Calu3 (cell line): ENCODE measurements around the gene LSM6. TPM values are rescaled to one million over a fixed set of nuclear protein-coding genes. Genes with fewer than 3 reads are reported as not detected.
A peak's percentile ranks its signal among the peaks of the same experiment; 100 is the strongest.

ENCODE experiments used
- BruUV-seq: library from RNA; stranded (reverse); fragments of 400-500 nt; replicated peaks from 2 replicates; lab custom pipeline; 2021; lab: Mats Ljungman, UMichigan
- CTCF ChIA-PET: fragments of 300-600 bp; sonication (Branson Sonifier 250); formaldehyde crosslinking; loops from one replicate; lab custom pipeline; 2022; ENCODE audit warnings: antibody characterized with exemption; lab: Charles Lee
- DNase-seq: peaks from one replicate; pipeline ENCODE4 v3.0.0; 2022
- H3K27ac Mint-ChIP-seq: one replicate; pipeline ENCODE4 v1.8.0; 2022; ENCODE audit warnings: mixed read lengths; ENCODE audit not compliant: unreplicated experiment
- H3K27me3 Mint-ChIP-seq: one replicate; pipeline ENCODE4 v1.8.0; 2022; ENCODE audit warnings: mixed read lengths; ENCODE audit not compliant: unreplicated experiment
- H3K36me3 Mint-ChIP-seq: one replicate; pipeline ENCODE4 v1.8.0; 2022; ENCODE audit warnings: mild to moderate bottlenecking, moderate library complexity, mixed read lengths; ENCODE audit not compliant: insufficient read depth, unreplicated experiment
- H3K4me1 Mint-ChIP-seq: one replicate; pipeline ENCODE4 v1.8.0; 2022; ENCODE audit warnings: mild to moderate bottlenecking, low read depth, mixed read lengths; ENCODE audit not compliant: unreplicated experiment
- H3K4me3 Mint-ChIP-seq: one replicate; pipeline ENCODE4 v1.8.0; 2022; ENCODE audit warnings: mild to moderate bottlenecking, low read depth, moderate library complexity, mixed read lengths; ENCODE audit not compliant: unreplicated experiment
- H3K9me3 Mint-ChIP-seq: one replicate; pipeline ENCODE4 v1.8.0; 2022; ENCODE audit warnings: low read depth, mixed read lengths; ENCODE audit not compliant: unreplicated experiment
- intact Hi-C: fragments of 100-400 bp; cut with micrococcal nuclease; formaldehyde crosslinking; loops from one replicate; pipeline ENCODE4 v1.10.0; 2022; ENCODE audit not compliant: unreplicated experiment
- total RNA-seq: library from RNA; stranded (reverse); gene quantifications from 2 replicates; pipeline ENCODE4 v1.2.3, GENCODE V29; 2022
- TF ChIP-seq, protein P1 (sequence below): fragments of 200-600 bp; IDR thresholded peaks from one replicate; pipeline ENCODE4 v1.8.0; 2022; ENCODE audit warnings: antibody characterized with exemption; ENCODE audit not compliant: unreplicated experiment

LSM6 gene
- total RNA-seq, 1 experiment from 2014 or later: 37.1 TPM

DNA sequence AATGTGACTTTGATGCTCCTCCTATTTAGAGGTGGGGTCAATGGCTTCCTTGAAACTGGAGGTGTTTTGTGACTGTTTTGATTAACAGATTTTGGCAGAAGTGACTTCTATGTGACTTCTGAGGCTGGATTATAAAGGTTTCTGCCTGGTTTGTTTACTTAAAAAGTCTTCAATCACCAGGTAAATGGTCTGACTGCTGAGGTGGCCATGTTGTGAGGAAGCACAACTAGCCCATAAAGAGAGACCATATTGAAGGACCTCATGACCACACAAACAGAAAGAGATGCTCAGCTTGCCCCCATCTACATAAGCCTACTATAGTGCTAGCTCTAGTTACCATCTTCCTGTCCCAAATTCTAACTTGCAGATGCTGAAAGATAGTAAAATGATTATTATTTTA is 14.3 kb upstream of the LSM6 start:
- Mint-ChIP-seq H3K4me3 (no peak overlapping the region), H3K9me3 (no peaks in the 10 kb centered on the region), H3K27ac (no peak overlapping the region), H3K4me1 (no peaks in the 10 kb centered on the region), H3K36me3 (no peaks in the 10 kb centered on the region), H3K27me3 (no peaks in the 10 kb centered on the region)
- TF ChIP-seq, protein P1, sequence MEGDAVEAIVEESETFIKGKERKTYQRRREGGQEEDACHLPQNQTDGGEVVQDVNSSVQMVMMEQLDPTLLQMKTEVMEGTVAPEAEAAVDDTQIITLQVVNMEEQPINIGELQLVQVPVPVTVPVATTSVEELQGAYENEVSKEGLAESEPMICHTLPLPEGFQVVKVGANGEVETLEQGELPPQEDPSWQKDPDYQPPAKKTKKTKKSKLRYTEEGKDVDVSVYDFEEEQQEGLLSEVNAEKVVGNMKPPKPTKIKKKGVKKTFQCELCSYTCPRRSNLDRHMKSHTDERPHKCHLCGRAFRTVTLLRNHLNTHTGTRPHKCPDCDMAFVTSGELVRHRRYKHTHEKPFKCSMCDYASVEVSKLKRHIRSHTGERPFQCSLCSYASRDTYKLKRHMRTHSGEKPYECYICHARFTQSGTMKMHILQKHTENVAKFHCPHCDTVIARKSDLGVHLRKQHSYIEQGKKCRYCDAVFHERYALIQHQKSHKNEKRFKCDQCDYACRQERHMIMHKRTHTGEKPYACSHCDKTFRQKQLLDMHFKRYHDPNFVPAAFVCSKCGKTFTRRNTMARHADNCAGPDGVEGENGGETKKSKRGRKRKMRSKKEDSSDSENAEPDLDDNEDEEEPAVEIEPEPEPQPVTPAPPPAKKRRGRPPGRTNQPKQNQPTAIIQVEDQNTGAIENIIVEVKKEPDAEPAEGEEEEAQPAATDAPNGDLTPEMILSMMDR: no peak
- BruUV-seq: no TSS peak
- CTCF ChIA-PET: no interaction called here
- intact Hi-C loops: no loop called here
- DNase-seq: no peak

DNA sequence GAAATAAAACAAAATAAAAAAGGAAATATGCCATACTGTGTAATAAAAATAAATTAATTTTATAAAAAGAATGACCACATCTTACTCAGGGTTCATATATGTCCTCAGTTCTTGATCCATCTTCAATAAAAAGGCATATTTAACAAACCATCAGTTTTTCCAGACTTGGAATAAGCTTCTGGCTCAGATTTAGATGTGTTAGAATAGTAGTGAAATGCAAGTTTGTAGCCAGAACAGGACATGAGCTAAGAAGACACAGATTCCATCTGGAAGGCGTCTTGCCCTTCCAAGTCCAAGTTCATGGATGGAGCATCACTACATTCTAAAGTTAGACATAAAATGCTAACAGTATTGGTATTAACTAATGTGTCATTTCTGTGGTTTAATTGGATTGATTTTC is 10.3 kb upstream of the LSM6 start:
- CTCF ChIA-PET: no interaction called here
- Mint-ChIP-seq H3K36me3 (no peaks in the 10 kb centered on the region), H3K9me3 (no peaks in the 10 kb centered on the region), H3K27ac (no peak overlapping the region), H3K4me3 (no peak overlapping the region), H3K4me1 (no peaks in the 10 kb centered on the region), H3K27me3 (no peaks in the 10 kb centered on the region)
- TF ChIP-seq, protein P1: no peak
- no peak for DNase-seq
- no TSS peak for BruUV-seq
- intact Hi-C loops: no loop called here

DNA sequence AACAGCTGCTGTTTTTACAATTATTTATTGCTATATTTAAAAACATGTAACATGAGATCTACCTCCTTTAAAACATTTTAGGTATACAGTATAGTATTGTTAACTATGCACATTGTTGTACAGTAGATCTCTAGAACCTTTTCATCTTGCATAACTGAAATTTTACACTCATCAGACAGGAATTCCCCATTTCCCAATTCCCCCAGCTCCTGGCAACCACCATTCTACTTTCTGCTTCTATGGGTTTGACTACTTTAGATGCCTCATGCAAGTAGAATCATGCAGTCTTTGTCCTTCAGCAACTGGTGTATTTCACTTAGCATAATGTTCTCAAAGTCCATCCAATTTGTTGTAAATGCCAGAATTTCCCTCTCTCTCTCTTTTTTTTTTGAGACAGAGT is 9.7 kb upstream of the LSM6 start:
- BruUV-seq: no TSS peak
- peak; percentile 0 for DNase-seq
- intact Hi-C loops: no loop called here
- CTCF ChIA-PET: no interaction called here
- H3K4me1 Mint-ChIP-seq: no peaks in the 10 kb centered on the region
- H3K27me3 Mint-ChIP-seq: no peaks in the 10 kb centered on the region
- no peaks in the 10 kb centered on the region for H3K36me3 Mint-ChIP-seq
- no peak overlapping the region for H3K4me3 Mint-ChIP-seq
- TF ChIP-seq, protein P1: no peak
- no peaks in the 10 kb centered on the region for H3K9me3 Mint-ChIP-seq
- H3K27ac Mint-ChIP-seq: no peak overlapping the region

DNA sequence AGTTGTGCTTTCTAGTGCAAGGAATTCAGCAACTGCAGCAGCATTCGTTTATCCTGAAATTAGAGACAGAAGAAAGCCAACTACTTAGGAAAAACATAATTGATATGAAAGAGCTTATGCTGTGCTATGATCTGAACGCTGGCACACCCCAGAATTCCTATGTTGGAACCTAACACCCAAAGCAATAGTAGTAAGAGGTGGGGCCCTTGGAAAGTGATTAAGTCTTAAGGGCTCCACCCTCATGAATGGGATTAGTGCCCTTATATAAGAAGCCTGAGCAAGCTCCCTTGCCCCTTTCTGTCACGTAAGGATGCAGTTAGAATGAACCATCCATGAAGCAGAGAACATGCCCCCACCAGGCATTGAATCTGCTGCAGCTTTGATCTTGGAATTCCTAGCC is 5.4 kb upstream of the LSM6 start:
- Mint-ChIP-seq H3K27ac (no peak overlapping the region), H3K4me3 (no peak overlapping the region), H3K27me3 (no peaks in the 10 kb centered on the region), H3K36me3 (no peaks in the 10 kb centered on the region), H3K9me3 (no peaks in the 10 kb centered on the region), H3K4me1 (no peaks in the 10 kb centered on the region)
- no peak for DNase-seq
- intact Hi-C loops: loop anchor here (10.0 kb wide), 1 partner anchor 235 kb away; the partner anchor contains the start of gene ZNF827
- TF ChIP-seq, protein P1: no peak
- CTCF ChIA-PET: no interaction called here
- no TSS peak for BruUV-seq
